H1 (cell line): ENCODE measurements around the gene HEATR5A. TPM values are rescaled to one million over a fixed set of nuclear protein-coding genes. Genes with fewer than 3 reads are reported as not detected.

Experiments
- BACH1 ChIP-seq: IDR thresholded peaks from 2 replicates; pipeline ENCODE4 v1.6.1; 2012; ENCODE audit warnings: low read length, improper control_type of control experiment
- CHD1 ChIP-seq: IDR thresholded peaks from 2 replicates; pipeline ENCODE4 v1.6.1; 2012; ENCODE audit warnings: low read depth, low read length, improper control_type of control experiment
- E2F6 ChIP-seq: IDR thresholded peaks from 2 replicates; pipeline ENCODE4 v1.6.1; 2012; ENCODE audit warnings: inconsistent platforms
- EP300 ChIP-seq, 2 experiments: IDR thresholded peaks; 1 replicate in 1 of 2; 2 replicates in 1 of 2; pipeline ENCODE4 v1.6.1; 2011 to 2012; ENCODE audit warnings: low read depth in 2 of 2, low read length in 2 of 2, mild to moderate bottlenecking in 2 of 2, borderline replicate concordance in 1 of 2, inconsistent platforms in 1 of 2, moderate library complexity in 1 of 2
- FOSL1 ChIP-seq: IDR thresholded peaks from 2 replicates; pipeline ENCODE4 v1.6.1; 2011; ENCODE audit warnings: mild to moderate bottlenecking, low read depth, low read length, moderate library complexity; ENCODE audit not compliant: insufficient read depth
- JUND ChIP-seq: IDR thresholded peaks from 2 replicates; pipeline ENCODE4 v1.6.1; 2011; ENCODE audit warnings: mild to moderate bottlenecking, improper control_type of control experiment, low read length
- KDM4A ChIP-seq: IDR thresholded peaks from one replicate; pipeline ENCODE4 v1.7.1; 2012; ENCODE audit warnings: low read depth, mild to moderate bottlenecking, moderate library complexity, low read length, inconsistent platforms; ENCODE audit not compliant: severe bottlenecking
- NANOG ChIP-seq: IDR thresholded peaks from 2 replicates; pipeline ENCODE4 v1.6.1; 2011; ENCODE audit warnings: low read length, low read depth, mild to moderate bottlenecking, inconsistent platforms; ENCODE audit not compliant: insufficient read depth, poor library complexity, severe bottlenecking
- POLR2A ChIP-seq, 2 experiments: IDR thresholded peaks; 1 replicate in 1 of 2; 2 replicates in 1 of 2; pipeline ENCODE4 v1.6.1; 2011; ENCODE audit warnings: low read depth in 2 of 2, low read length in 2 of 2, mild to moderate bottlenecking in 2 of 2; ENCODE audit errors: control extremely low read depth in 1 of 2
- RFX5 ChIP-seq: IDR thresholded peaks from 2 replicates; pipeline ENCODE4 v1.6.1; 2011; ENCODE audit warnings: low read depth, low read length, improper control_type of control experiment, borderline replicate concordance
- SIRT6 ChIP-seq: IDR thresholded peaks from one replicate; pipeline ENCODE4 v1.7.1; 2012; ENCODE audit warnings: low read length, inconsistent platforms
- SP4 ChIP-seq: IDR thresholded peaks from 2 replicates; pipeline ENCODE4 v1.6.1; 2012; ENCODE audit warnings: low read length, inconsistent platforms
- polyA plus RNA-seq, 7 experiments: library from polyadenylated mRNA; depleted of rRNA in 3 of 7; stranded (reverse) in 5 of 7; unstranded in 2 of 7; fragments of >200 nt in 5 of 7; fragments of 200-250 nt in 2 of 7; gene quantifications; 1 replicate in 5 of 7; 2 replicates in 1 of 7; 4 replicates in 1 of 7; pipeline versions ENCODE4 v1.2.1 to v1.2.3, GENCODE V29; 2011 to 2013; ENCODE audit warnings: missing spikeins in 2 of 7, mixed read lengths in 2 of 7
- total RNA-seq: library from RNA; stranded (reverse); fragmentation: NEBNext Ultra II Directional; extraction: Animal tissue kit (Norgen Biotek cat#: 25700); gene quantifications from 2 replicates; pipeline ENCODE4 v1.2.1, GENCODE V29; 2021

Gene HEATR5A
- total and polyA plus RNA-seq, 2 of the 8 experiments (the other 6 are each of a cell fraction or from before 2014, with no cell fraction given): 9.0 to 36.2 TPM

DNA sequence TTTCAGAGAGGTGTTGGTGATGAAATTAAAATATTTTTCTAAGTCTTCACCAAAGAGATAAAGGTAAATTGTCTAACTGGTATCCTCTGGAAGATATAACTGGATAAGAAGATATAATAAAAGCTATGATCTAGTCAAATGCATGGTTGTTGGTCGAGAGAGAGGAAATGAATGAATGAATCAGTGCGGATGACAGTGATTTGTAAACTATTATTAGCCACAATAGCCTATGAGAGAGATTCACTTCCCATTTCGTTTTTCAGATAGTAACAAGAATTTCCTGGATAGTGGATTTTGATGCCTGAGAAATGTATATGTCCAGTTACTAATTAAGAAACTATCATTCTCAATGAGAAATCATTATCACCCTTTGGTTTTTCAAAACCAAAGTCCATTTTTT lies 63.1 kb downstream of the HEATR5A start (continued):
- no peak for TF ChIP-seq KDM4A
- no peak for TF ChIP-seq NANOG
- TF ChIP-seq SIRT6: no peak
- TF ChIP-seq CHD1: no peak
- no peak for TF ChIP-seq BACH1
- TF ChIP-seq POLR2A (IDR thresholded peaks at IDR 0.05; ENCODE audit: control extremely low read depth in 1 of 2, low read depth in 2 of 2, low read length in 2 of 2): no peak
- TF ChIP-seq JUND: no peak
- no peak for TF ChIP-seq E2F6
- no peak for TF ChIP-seq EP300 (IDR thresholded peaks at IDR 0.05; ENCODE audit: borderline replicate concordance in 1 of 2, low read depth in 2 of 2, low read length in 2 of 2)
- no peak for TF ChIP-seq RFX5
- no peak for TF ChIP-seq SP4
- no peak for TF ChIP-seq FOSL1
- TF ChIP-seq, all 59 proteins: peak for 0
